HG02938 (cell line): ENCODE measurements around the gene STX16.
A peak's percentile ranks its signal among the peaks of the same experiment; 100 is the strongest.

Experiments used
- ATAC-seq: cut with Tn5 transposase; IDR thresholded peaks from one replicate; pipeline ENCODE4 v1.9.1; 2021; ENCODE audit warnings: mild to moderate bottlenecking, moderate library complexity; ENCODE audit not compliant: unreplicated experiment

Gene STX16

DNA sequence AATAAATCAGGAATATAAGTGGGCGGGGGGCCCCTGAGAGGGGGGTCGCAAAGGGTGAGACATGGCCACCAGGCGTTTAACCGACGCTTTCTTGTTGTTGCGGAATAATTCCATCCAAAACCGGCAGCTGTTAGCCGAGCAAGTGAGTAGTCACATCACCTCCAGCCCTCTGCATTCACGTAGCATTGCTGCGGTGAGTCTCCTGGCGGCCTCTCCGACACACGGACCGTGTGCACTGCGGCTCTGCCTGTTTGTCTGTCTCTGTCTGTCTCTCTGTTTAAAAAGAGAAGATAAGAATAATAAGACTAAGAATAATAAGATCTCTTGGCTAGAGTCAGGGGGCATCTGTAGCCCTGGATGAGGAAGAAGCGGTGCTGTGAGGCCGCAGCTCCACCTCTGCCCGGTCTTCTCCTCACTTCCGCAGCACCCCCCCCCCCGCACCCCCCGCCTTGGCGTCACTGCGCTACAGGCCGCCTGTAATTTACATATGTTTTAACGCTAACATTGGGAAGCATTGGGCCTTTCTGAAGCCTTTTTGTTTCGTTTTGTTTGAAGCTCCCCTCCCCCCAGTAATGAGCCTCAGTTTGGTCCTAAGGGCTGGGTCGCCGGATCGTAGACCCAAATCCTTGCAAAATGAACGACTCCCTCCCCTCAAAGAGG lies 993 bp downstream of the STX16 start:
- no peak for ATAC-seq

DNA sequence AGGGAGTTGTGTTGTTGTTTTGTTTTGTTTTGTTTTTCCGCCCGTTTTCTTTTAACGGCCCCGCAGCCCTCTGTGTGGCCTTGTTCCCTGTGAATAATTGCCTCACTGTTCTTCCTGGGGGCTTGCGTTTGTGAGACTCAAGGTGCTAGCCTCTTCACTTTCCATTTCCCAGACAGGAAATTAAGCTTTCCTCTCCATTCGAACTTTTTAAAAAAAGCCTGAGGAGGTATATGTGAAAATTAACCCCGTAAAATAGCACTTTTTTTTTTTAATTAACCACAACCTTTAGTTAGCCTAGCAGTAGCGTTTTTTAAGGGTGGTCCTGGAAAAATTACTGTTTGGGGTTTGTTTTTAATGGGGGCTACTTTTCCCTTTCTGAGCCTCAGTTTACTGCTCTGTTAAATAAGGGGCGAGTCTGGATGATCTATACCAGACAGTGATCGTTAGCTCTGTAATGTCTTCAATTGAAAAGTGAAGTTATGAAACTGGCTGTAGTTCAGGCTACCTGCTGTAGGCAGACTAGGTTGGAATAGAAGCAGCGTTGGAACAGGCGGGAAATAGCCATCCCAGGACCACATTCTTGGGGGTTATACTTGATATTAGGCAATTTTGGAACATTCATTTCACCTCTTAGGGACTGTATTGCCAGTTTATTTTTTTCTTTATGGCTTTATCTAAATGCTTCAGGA lies 1.7 kb downstream of the STX16 start:
- no peak for ATAC-seq

DNA sequence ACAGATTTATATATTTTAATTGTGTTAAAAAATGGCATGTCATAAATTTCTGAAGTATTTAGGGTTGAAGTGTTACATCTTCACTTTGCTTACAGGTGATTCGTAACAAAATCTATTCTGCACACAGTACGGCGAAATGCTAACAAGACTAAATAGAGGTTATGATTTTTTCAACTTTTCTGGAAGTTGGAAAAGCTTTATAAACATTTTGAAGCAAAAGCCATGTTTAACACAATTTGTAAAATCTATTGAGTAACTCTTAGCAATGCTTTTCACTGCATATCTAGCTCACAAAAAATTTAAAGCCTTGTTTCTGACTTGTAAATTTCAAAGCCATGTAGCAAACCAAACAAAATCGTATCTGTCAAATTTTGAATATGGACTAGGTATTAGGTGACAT lies 3.3 kb downstream of the STX16 start:
- ATAC-seq = no peak

DNA sequence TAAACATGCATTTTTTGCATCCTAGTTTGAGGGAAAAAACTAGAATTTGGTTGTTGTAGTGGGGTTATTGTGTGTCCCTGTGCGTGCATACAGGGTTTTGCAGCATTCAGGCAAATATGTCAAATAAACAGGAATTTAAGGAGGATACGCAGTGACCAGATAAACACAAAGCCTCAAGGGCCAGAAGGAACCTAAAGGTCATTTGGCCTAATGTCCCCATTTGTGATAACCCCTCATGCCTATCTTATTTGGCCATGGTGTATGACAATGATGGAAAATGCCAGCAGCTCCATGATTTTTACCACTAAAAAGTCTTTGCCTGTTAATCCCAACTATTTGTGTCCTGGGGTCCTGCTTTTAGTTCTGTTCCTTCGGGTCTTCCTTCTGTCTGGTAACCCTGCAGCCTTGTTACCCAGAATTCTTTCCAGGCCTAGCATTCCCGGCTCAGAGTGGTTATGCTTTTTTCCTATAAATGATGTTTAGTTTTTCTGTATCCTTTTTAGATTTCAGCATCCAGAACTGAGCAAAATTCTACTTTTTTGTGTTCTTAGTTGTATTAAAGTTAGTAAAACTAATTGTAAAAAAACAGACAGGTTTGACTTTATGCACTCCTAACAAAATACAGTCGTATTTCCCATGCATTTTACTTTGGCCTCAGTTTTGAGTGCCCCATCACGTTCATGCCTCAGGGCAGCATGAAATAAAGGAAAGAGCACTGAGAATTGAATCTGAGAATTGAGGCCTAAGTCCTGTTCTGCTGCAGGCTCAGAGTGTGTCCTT lies 4.4 kb downstream of the STX16 start:
- ATAC-seq = no peak

DNA sequence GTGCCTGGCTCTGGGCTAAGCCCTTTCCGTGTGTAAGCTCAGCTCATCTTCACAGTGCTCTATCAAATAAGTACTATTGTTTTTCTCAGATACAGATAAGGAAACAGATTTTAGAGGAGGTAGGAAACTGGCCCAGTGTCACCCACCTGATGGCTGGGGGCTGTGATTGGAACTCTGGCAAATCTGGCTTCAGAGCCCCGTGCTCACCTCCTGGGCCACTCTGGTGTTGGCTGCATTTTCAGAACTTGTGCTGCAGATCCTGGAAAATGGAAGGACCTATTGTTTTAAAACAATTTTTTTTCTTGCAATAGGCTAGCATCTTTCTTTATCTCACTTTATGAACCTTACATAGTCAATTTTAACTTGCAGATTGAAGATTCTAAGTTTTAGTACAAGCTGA lies 5.7 kb downstream of the STX16 start:
- no peak for ATAC-seq

DNA sequence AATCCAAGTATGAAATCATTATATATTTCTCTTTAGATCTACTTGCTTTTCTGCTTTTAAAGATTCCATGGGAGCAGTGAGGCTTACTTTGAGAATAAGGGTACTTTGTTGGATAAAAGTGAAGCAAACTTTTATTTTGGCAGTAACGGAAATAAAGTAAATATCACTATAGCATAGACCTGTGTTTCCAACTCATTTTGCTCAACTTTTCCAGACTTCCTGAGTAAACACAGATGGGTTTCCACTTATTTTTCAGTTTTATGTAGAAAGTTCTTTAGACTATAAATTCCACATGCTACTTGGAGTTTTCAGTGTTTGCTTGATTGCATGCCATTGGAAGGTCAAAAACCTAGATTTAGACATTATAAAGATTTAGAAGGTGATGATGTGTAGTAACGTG lies 6.2 kb downstream of the STX16 start:
- no peak for ATAC-seq

DNA sequence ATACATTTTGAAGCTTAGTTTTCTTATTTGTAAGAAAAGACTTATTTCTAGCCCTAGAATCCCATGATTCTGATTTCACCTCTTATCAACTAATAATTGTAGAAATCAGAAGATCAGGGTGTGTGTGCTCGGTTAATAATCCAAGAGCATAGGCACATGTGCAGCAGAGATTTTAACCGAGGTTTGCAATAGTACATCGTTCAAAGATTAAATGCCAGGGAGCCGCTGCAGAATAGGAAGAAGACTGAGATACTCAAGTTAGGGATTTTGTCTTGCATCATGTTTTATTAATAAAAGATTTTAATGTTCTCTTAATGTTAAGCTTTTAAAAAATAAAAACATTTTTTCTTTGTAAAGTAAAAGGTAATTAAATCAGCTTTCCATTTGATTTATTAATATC lies 6.9 kb downstream of the STX16 start:
- ATAC-seq = no peak

DNA sequence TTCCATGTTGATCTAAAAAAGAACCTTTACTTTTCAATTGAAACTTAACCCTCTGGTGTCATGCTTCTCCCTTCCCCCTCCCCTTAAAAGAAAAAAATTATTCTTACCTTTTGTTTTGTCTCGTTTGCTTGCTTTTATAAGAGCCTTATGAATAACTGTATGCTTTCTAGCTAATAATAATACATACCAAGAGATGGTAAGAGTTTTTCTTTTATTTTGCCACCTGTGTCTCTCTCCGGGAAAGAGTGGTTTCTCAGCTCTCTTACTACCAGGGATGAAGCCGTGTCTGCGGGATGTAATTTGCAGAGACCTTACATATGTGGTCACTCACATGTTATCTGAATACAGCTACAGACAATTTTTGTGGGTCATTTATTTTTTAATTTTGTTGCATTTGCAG lies 7.7 kb downstream of the STX16 start:
- ATAC-seq = no peak

DNA sequence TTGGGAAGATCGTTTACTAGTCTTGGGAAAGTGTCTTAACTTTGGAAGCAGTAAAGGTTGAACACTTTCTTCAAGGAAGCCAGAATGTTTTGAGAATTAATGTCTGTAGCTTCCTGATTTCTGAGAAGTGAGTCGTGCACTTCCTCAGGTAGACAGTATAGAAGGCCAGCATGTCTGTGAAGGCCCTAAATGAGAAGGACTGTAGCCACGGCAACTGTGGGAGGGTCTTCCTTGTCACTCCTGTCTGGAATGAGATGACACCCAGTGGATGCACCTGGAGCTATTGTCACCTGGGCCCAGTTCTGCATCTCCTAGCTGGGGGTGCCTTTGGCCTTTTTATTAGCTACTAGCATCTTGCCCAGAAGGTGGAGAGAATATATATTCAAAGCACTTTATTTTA lies 8.8 kb downstream of the STX16 start:
- no peak for ATAC-seq

DNA sequence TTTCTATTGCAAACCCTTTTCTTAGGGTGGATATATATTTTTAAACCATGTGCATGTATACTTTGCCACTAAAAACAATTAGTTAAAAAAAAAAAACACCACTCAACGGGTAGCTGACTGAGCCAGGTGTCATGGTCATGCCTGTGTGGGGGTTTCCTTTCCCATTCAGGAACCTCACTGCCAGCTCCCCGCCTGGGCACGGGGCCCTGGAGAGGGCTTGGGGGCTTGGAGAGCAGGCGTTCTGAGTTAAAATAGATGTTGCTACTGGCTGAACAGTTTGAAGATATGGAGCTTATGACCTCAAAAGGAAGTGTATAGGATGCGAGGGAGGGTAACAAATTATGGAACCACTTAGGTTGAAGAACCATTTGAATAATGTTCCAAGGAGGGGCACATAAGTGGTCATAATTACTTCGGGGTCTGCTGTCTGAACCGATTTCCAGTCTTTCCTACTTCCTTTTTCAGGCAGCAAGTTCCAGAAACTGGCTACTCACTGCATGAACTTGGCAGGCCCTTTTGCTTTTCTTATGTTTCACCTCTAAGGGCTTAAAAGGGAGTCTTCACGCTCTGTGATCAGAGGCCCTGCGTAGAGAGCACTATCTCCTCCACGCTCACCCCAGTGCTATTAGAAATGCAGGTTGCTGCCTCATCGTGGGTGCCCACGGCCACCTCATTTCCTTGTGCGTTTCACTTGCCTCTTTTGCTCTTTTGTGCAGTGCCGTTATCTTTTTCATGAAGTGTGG lies 9.9 kb downstream of the STX16 start:
- no peak for ATAC-seq

DNA sequence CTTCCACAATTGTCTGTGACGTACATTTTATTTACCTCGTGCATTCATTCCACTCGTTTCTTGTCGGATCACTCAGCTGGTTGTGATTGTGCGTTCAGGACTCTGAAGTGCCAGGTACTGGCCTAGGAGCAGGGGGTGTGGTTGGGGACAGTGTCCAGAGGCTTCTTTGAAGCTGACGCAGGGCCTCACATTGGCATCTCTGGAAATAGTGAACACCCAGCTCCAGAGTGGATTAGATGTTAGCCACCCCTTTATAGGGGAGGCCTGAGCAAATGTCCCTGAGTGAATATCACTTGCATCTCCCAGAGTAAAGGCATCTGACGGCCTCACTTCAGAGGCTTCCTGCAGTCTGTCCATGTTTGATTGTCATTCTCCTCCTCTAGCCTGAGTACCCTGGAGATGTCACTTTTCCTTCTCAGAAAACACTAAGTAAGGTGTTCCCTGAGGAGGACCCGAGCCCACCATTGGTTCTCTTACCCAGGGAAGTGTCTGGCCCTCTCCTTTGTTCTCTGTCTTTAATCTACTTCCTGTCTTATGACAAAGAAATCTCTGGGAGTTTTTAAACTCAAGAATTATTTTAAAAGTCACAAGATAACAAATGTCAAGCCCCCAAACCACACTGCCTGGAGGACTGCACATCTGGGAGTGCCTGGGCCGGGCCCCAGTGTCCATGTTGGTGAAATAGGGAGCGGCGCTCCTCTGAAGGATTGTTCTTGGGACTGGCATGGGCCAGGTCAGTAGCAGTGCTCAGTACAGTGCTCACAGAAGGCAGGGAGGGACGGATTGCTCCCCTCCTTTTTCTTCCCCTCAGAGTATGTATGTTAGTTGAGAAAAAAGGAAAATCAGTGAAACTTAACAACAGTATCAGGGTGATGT lies 10.8 kb downstream of the STX16 start:
- ATAC-seq = no peak

DNA sequence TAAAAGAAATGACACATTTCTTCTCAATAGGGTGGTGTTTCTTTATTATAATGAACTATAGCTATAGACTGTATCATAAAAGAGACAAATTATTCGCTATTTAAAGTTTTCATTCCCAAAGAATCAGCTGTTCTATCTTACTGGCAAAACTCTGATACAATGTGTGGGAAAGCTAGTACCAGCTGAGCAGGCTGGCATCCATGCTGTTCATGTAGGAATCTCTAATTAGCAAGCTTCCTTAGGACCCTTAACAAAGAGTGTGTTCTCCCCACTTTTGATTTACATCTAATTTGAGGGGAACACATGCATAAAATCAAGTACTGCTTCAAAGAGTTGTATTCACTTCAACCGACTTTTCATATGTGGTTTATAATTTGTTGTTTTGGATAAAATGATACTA lies 13.2 kb downstream of the STX16 start:
- no peak for ATAC-seq

DNA sequence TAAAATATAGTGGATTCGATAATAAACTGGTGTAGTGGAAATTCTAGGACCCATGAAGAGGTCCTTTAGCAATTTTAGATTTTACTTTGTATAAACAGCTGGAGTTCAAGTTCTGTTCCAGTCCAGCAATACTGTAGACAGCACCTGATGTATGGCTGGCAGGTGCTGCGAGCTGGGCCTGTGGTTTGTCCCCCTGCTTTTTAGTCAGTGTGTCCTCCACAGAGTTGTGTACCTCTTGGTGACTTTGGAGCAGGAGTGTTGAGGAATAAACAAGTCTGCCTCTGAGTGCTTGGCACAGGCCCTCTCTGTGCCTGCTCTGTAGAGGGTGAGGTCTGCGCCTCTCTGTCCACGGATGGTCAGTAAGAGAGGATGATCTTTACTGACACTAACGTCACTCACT lies 13.8 kb downstream of the STX16 start:
- ATAC-seq = no peak

DNA sequence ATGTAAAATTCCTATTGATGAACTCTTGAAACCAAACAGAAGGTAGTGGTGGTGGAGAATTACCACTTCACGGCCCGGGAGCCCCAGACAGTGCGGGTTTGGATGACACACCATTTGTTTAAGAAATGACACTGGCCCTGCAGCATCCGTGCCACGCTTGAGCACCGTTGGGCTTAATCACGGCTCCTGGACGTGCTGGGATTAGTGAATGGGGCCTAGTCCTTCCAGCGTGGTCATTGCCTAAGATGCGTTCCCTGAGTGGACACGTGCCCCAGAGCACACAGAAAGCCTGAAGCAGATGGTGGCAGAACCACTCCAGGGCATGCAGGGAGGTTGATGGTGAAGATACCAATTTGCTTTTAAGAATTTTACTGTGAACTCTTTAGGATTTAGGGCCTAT lies 14.5 kb downstream of the STX16 start:
- ATAC-seq = no peak

DNA sequence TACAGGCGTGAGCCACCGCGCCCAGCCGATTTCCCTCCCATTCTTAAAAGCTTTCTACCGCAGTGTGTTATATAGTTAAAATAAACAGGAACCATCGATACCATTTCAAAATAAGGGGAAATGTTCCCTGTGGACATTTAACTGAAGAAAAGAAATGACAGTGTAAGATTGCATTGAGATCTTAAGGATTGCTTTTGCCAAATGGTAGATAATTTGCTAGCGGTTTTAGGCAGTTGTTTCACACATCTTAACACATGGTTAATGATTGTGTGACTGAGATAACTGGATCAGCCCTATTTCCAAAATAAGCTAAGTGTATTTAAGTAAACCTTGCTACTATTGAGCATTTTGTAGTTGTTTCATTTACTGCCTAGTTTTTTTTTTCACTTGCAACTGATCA lies 15.6 kb downstream of the STX16 start:
- no peak for ATAC-seq

DNA sequence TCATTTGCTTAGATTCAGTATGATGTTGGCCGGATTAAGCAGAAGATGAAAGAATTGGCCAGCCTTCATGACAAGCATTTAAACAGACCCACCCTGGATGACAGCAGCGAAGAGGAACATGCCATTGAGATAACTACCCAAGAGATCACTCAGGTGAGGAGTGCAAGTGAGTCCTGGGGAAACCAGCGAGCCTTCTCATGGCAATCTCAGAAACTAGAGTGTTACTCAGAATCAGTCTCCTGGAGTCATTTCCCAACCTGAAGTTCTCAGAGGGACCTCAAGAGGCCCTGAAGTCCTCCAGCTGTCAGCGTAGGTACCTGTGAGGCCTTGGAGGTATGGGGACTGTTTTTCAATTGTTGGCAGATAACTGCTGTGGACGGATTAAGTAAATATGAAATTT lies 16.9 kb downstream of the STX16 start:
- ATAC-seq = no peak

DNA sequence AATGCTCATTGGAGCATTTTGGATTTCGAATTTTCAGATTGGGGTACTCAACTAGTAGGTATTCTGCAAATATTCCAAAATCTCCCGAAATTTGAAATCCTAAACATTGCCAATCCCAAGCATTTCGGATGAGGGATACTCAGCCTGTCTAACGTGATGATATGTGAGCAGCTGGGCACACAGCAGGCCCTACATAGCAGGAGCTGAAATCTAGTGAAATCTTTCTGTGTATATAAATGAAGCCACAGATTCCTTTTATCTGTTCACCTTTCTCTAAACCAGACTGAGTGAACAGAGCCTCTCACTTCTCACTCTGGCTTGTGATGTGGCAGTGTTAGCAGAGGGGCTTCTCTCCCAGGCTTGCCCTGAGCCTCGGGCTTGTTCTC lies 17.8 kb downstream of the STX16 start:
- no peak for ATAC-seq

DNA sequence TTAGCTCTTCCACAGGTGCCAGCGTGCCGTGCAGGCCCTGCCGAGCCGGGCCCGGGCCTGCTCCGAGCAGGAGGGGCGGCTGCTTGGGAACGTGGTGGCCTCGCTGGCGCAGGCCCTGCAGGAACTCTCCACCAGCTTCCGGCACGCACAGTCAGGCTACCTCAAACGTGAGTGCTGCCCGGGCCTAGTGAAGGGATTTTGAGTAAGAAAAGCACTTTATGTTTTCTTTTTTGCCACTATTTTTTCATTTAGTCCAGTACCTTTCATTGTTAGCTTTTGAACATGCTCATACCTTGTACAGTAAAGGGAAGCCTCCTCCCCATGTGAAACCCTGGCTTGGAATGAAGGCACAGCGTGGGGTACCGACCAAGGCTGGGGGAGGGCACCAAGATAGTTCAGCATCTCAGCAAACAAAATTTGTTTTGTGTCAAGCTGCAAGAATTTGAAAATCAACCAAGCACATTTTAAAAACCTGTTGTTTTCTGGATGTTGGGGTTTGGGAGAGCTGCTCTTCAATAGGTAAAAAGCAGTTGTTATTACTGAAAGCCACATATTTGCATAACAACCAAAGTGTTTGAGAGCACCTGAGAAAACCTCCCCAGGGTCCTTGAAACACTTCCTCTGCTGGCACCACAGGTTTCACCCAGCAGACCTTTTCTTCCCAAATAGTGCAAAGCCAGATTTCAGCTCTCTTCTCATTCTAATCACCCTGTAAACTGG lies 18.4 kb downstream of the STX16 start:
- ATAC-seq = peak; percentile 70

DNA sequence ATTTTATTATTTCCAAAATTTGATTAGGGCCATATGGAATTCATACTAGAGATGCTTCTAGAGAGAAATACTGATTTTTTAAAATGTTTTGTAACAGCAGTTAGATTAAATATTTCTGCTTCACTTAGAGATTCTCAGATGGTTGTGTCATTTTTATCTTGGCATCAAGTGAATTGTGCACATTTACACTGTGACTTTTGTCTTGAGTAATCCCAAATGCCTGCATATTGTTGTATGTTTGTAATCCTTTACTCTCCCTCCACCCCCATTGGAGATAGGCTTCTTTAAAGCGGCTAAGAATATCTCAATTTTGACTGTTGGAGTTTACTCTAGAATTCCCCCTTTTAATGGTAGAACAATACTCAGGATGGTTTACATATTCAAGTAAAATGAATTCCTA lies 19.0 kb downstream of the STX16 start:
- ATAC-seq = no peak

DNA sequence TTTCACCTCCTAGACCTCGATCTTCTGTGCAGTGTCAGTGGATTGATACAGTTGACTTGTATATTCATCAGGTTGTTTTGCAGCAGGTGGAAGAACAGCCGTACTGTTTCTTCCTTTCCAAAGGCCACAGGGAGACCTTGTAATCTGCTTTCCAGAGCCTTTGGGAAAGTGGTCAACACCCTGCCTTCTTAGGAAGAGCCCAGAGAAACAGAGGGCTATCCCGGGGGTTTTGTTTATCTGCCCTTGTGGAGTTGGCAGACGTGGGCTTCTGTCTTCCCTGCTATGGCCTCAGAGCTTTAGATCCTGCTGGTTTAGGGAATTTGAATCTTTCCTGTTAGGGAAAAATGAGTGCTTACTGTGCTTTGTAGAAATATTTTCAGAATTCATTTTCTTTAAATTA lies 19.6 kb downstream of the STX16 start:
- ATAC-seq = no peak
